ENCODE data around the gene SUCLG2. TPM values are rescaled to one million over a fixed set of nuclear protein-coding genes. Genes with fewer than 3 reads are reported as not detected.

Gene SUCLG2
- total and polyA plus RNA-seq, 2 experiments from 2014 or later = 49.9 TPM

- DNase-seq = peak; percentile 52
- Histone ChIP-seq H3K9ac (no peak overlapping the region), H3K79me2 (ENCODE audit: insufficient read depth) (no peaks in the 10 kb centered on the region), H3K27me3 (replicated peaks; ENCODE audit: insufficient read depth) (no peaks in the 10 kb centered on the region), H3K4me1 (ENCODE audit: insufficient read depth) (no peaks in the 10 kb centered on the region), H4K20me1 (ENCODE audit: insufficient read depth) (no peaks in the 10 kb centered on the region), H3K36me3 (ENCODE audit: low read depth) (no peaks in the 10 kb centered on the region), H3K27ac (no peak overlapping the region), H3K9me3 (ENCODE audit: low read depth) (no peaks in the 10 kb centered on the region), H2AFZ (no peak overlapping the region), H3K4me2 (ENCODE audit: unreplicated experiment) (no peak overlapping the region), H3K4me3 (no peak overlapping the region), H3K9me2 (ENCODE audit: insufficient read depth) (no peaks in the 10 kb centered on the region), H3F3A (ENCODE audit: insufficient read depth) (no peaks in the 10 kb centered on the region)
- TF ChIP-seq EZH2 (IDR thresholded peaks at IDR 0.05; ENCODE audit: insufficient read depth, poor library complexity, severe bottlenecking) (no peak), EZH2phosphoT487 (IDR thresholded peaks at IDR 0.05; ENCODE audit: insufficient read depth, low read depth) (no peak)
- WGBS, 2 experiments (ENCODE audit: low coverage in 1 of 2, low lambda C conversion rate in 2 of 2, missing lambda C conversion rate in 2 of 2) = 73% methylated on average over 10 of the region's 10 CpGs
- in situ Hi-C loops (cut with MboI) = no loop called here
Observed at GRCh38 chr3:67384760-67385397, 269.5 kb downstream of the SUCLG2 start.

GRCh38 chr3:67384016-67384415 lies 270.4 kb downstream of the SUCLG2 start:
- H3K9me2 ChIP-seq (ENCODE audit: insufficient read depth) = no peaks in the 10 kb centered on the region
- H4K20me1 ChIP-seq (ENCODE audit: insufficient read depth) = no peaks in the 10 kb centered on the region
- H3K4me2 ChIP-seq (ENCODE audit: unreplicated experiment) = no peak overlapping the region
- DNase-seq = peak; percentile 7
- H3K27ac ChIP-seq = no peak overlapping the region
- H3K4me3 ChIP-seq = no peak overlapping the region
- no peaks in the 10 kb centered on the region for H3K36me3 ChIP-seq (ENCODE audit: low read depth)
- H3K27me3 ChIP-seq (replicated peaks; ENCODE audit: insufficient read depth) = no peaks in the 10 kb centered on the region
- no peak overlapping the region for H3K9ac ChIP-seq
- H3F3A ChIP-seq (ENCODE audit: insufficient read depth) = no peaks in the 10 kb centered on the region
- in situ Hi-C loops (cut with MboI) = no loop called here
- no peaks in the 10 kb centered on the region for H3K9me3 ChIP-seq (ENCODE audit: low read depth)
- TF ChIP-seq EZH2phosphoT487 (IDR thresholded peaks at IDR 0.05; ENCODE audit: insufficient read depth, low read depth) (no peak), EZH2 (IDR thresholded peaks at IDR 0.05; ENCODE audit: insufficient read depth, poor library complexity, severe bottlenecking) (no peak)
- 53 to 64% methylated on average over 5 of the region's 5 CpGs for WGBS, 2 experiments (ENCODE audit: low coverage in 1 of 2, low lambda C conversion rate in 2 of 2, missing lambda C conversion rate in 2 of 2)
- H3K79me2 ChIP-seq (ENCODE audit: insufficient read depth) = no peaks in the 10 kb centered on the region
- no peaks in the 10 kb centered on the region for H3K4me1 ChIP-seq (ENCODE audit: insufficient read depth)
- H2AFZ ChIP-seq = no peak overlapping the region

GRCh38 chr3:67383379-67383778 lies 271.0 kb downstream of the SUCLG2 start:
- Histone ChIP-seq H3K4me2 (ENCODE audit: unreplicated experiment) (no peak overlapping the region), H4K20me1 (ENCODE audit: insufficient read depth) (no peaks in the 10 kb centered on the region), H3K9me3 (ENCODE audit: low read depth) (no peaks in the 10 kb centered on the region), H3K4me1 (ENCODE audit: insufficient read depth) (no peaks in the 10 kb centered on the region), H3K36me3 (ENCODE audit: low read depth) (no peaks in the 10 kb centered on the region), H3K9ac (no peak overlapping the region), H3K27ac (no peak overlapping the region), H3K79me2 (ENCODE audit: insufficient read depth) (no peaks in the 10 kb centered on the region), H3F3A (ENCODE audit: insufficient read depth) (no peaks in the 10 kb centered on the region), H3K4me3 (no peak overlapping the region), H3K27me3 (replicated peaks; ENCODE audit: insufficient read depth) (no peaks in the 10 kb centered on the region), H3K9me2 (ENCODE audit: insufficient read depth) (no peaks in the 10 kb centered on the region), H2AFZ (no peak overlapping the region)
- in situ Hi-C loops (cut with MboI) = no loop called here
- TF ChIP-seq EZH2 (IDR thresholded peaks at IDR 0.05; ENCODE audit: insufficient read depth, poor library complexity, severe bottlenecking) (no peak), EZH2phosphoT487 (IDR thresholded peaks at IDR 0.05; ENCODE audit: insufficient read depth, low read depth) (no peak)
- no peak for DNase-seq
- 69 to 72% methylated on average over 7 of the region's 7 CpGs for WGBS, 2 experiments (ENCODE audit: low coverage in 1 of 2, low lambda C conversion rate in 2 of 2, missing lambda C conversion rate in 2 of 2)

GRCh38 chr3:67382536-67382935 lies 271.9 kb downstream of the SUCLG2 start:
- no peaks in the 10 kb centered on the region for H3F3A ChIP-seq (ENCODE audit: insufficient read depth)
- H3K79me2 ChIP-seq (ENCODE audit: insufficient read depth) = no peaks in the 10 kb centered on the region
- H3K4me1 ChIP-seq (ENCODE audit: insufficient read depth) = no peaks in the 10 kb centered on the region
- in situ Hi-C loops (cut with MboI) = no loop called here
- peak; percentile 1 for DNase-seq
- H4K20me1 ChIP-seq (ENCODE audit: insufficient read depth) = no peaks in the 10 kb centered on the region
- no peaks in the 10 kb centered on the region for H3K9me3 ChIP-seq (ENCODE audit: low read depth)
- no peak overlapping the region for H3K4me3 ChIP-seq
- H3K9me2 ChIP-seq (ENCODE audit: insufficient read depth) = no peaks in the 10 kb centered on the region
- WGBS, 2 experiments (ENCODE audit: low coverage in 1 of 2, low lambda C conversion rate in 2 of 2, missing lambda C conversion rate in 2 of 2) = 69 to 73% methylated on average over 4 of the region's 4 CpGs
- TF ChIP-seq EZH2 (IDR thresholded peaks at IDR 0.05; ENCODE audit: insufficient read depth, poor library complexity, severe bottlenecking) (no peak), EZH2phosphoT487 (IDR thresholded peaks at IDR 0.05; ENCODE audit: insufficient read depth, low read depth) (no peak)
- H3K4me2 ChIP-seq (ENCODE audit: unreplicated experiment) = no peak overlapping the region
- H2AFZ ChIP-seq = no peak overlapping the region
- H3K36me3 ChIP-seq (ENCODE audit: low read depth) = no peaks in the 10 kb centered on the region
- H3K9ac ChIP-seq = no peak overlapping the region
- no peaks in the 10 kb centered on the region for H3K27me3 ChIP-seq (replicated peaks; ENCODE audit: insufficient read depth)
- no peak overlapping the region for H3K27ac ChIP-seq
